GM23338 (cell line): ENCODE data around the gene SLC47A1. TPM values are rescaled to one million over a fixed set of nuclear protein-coding genes. Genes with fewer than 3 reads are reported as not detected.
"Not testable (repeated sequence)": the region's sequence is repeated elsewhere in the genome, so short reads cannot be mapped to it uniquely, and the experiment has no call there.

Source experiments
- ATAC-seq: fragments of 200-7000 bp; cut with Tn5 transposase; 3 replicates; pipeline ENCODE4 v1.9.1; 2020
- DNase-seq: peaks from one replicate; pipeline ENCODE4 v3.0.0-alpha.2; 2015; ENCODE audit warnings: low spot score
- H2AFZ ChIP-seq: fragments of 200-600 bp; sonication (generic); 2 replicates; pipeline ENCODE4 v1.8.0; 2016; ENCODE audit warnings: antibody characterized with exemption, mild to moderate bottlenecking, moderate library complexity
- H3F3A ChIP-seq: fragments of 200-600 bp; sonication (generic); replicated peaks from 2 replicates; pipeline ENCODE4 v1.8.0; 2017; ENCODE audit warnings: antibody characterized with exemption, mixed run types, low read depth
- H3K27ac ChIP-seq: fragments of 200-600 bp; sonication (generic); 2 replicates; pipeline ENCODE4 v1.6.1; 2016; ENCODE audit warnings: low read depth
- H3K27me3 ChIP-seq: fragments of 200-600 bp; sonication (generic); 2 replicates; pipeline ENCODE4 v1.8.0; 2016; ENCODE audit warnings: mild to moderate bottlenecking, mixed run types, moderate library complexity; ENCODE audit not compliant: insufficient read depth
- H3K36me3 ChIP-seq: fragments of 200-600 bp; sonication (generic); 2 replicates; pipeline ENCODE4 v1.8.0; 2016; ENCODE audit warnings: mild to moderate bottlenecking; ENCODE audit not compliant: insufficient read depth
- H3K4me1 ChIP-seq: fragments of 200-600 bp; sonication (generic); 2 replicates; pipeline ENCODE4 v1.8.0; 2016; ENCODE audit warnings: mild to moderate bottlenecking, moderate library complexity; ENCODE audit not compliant: insufficient read depth
- H3K4me2 ChIP-seq: fragments of 200-600 bp; sonication (generic); 2 replicates; pipeline ENCODE4 v1.7.1; 2017; ENCODE audit warnings: mixed run types
- H3K4me3 ChIP-seq: fragments of 200-600 bp; sonication (generic); 2 replicates; pipeline ENCODE4 v1.6.1; 2016; ENCODE audit warnings: mixed run types
- H3K79me2 ChIP-seq: fragments of 200-600 bp; sonication (generic); replicated peaks from 2 replicates; pipeline ENCODE4 v1.8.0; 2017; ENCODE audit warnings: mild to moderate bottlenecking; ENCODE audit not compliant: insufficient read depth
- H3K9me2 ChIP-seq: fragments of 200-600 bp; sonication (generic); 2 replicates; pipeline ENCODE4 v1.8.0; 2017; ENCODE audit not compliant: insufficient read depth
- H4K20me1 ChIP-seq: fragments of 200-600 bp; sonication (generic); replicated peaks from 2 replicates; pipeline ENCODE4 v1.8.0; 2017; ENCODE audit warnings: mild to moderate bottlenecking; ENCODE audit not compliant: insufficient read depth
- H3K27ac Mint-ChIP-seq: 2 replicates; pipeline ENCODE4 v1.8.0; 2020; ENCODE audit warnings: inconsistent platforms, mild to moderate bottlenecking, moderate library complexity, mixed read lengths
- H3K27me3 Mint-ChIP-seq: 3 replicates; pipeline ENCODE4 v1.8.0; 2022; ENCODE audit warnings: low read depth, mild to moderate bottlenecking, moderate library complexity, mixed read lengths, inconsistent platforms; ENCODE audit not compliant: insufficient read depth, poor library complexity
- H3K36me3 Mint-ChIP-seq: 3 replicates; pipeline ENCODE4 v1.8.0; 2021; ENCODE audit warnings: low read depth, mild to moderate bottlenecking, inconsistent platforms, moderate library complexity, mixed read lengths
- H3K4me1 Mint-ChIP-seq: 3 replicates; pipeline ENCODE4 v1.8.0; 2020; ENCODE audit warnings: mild to moderate bottlenecking, inconsistent platforms, mixed read lengths
- H3K4me3 Mint-ChIP-seq: 3 replicates; pipeline ENCODE4 v1.8.0; 2021; ENCODE audit warnings: moderate library complexity, mild to moderate bottlenecking, inconsistent platforms, mixed read lengths
- H3K9me3 Mint-ChIP-seq: 3 replicates; pipeline ENCODE4 v1.8.0; 2020; ENCODE audit warnings: moderate library complexity, mild to moderate bottlenecking, inconsistent platforms, mixed read lengths
- EZH2 ChIP-seq: fragments of 200-600 bp; sonication (generic); IDR thresholded peaks from one replicate; pipeline ENCODE4 v1.8.0; 2017; ENCODE audit warnings: antibody characterized with exemption, mild to moderate bottlenecking, low read depth; ENCODE audit not compliant: unreplicated experiment
- EZH2phosphoT487 ChIP-seq: fragments of 200-600 bp; sonication (generic); IDR thresholded peaks from one replicate; pipeline ENCODE4 v1.8.1; 2018; ENCODE audit warnings: antibody characterized with exemption; ENCODE audit not compliant: unreplicated experiment
- JUNB ChIP-seq: IDR thresholded peaks from one replicate; pipeline ENCODE4 v1.6.1; 2016; ENCODE audit warnings: antibody characterized with exemption; ENCODE audit not compliant: unreplicated experiment
- NANOG ChIP-seq: IDR thresholded peaks from 2 replicates; pipeline ENCODE4 v1.6.1; 2016; ENCODE audit warnings: antibody characterized with exemption, borderline replicate concordance
- POLR2AphosphoS5 ChIP-seq: IDR thresholded peaks from 2 replicates; pipeline ENCODE4 v1.6.1; 2016; ENCODE audit warnings: antibody characterized with exemption, low read depth
- STAT1 ChIP-seq: IDR thresholded peaks from one replicate; pipeline ENCODE4 v1.6.1; 2016; ENCODE audit warnings: antibody characterized with exemption; ENCODE audit not compliant: unreplicated experiment
- ZNF114 ChIP-seq: fragments of 250-450 bp; sonication (Bioruptor Pico); IDR thresholded peaks from 2 replicates; pipeline ENCODE4 v1.5.0; 2020; ENCODE audit warnings: mild to moderate bottlenecking, moderate library complexity
- ZNF462 ChIP-seq: fragments of 250-450 bp; sonication (Bioruptor Pico); IDR thresholded peaks from 2 replicates; pipeline ENCODE4 v1.5.0; 2020; ENCODE audit warnings: mild to moderate bottlenecking, moderate library complexity
- polyA plus RNA-seq: library from polyadenylated mRNA; unstranded; fragments of >200 nt; fragmentation: Nextera tagmentation; extraction: Ambion mirVana; gene quantifications from 2 replicates; pipeline ENCODE4 v1.2.1, GENCODE V29; 2016
- total RNA-seq: library from RNA; depleted of rRNA; stranded (reverse); fragments of >200 nt; shearing (Covaris generic); gene quantifications from 2 replicates; pipeline ENCODE4 v1.2.3, GENCODE V29; 2014
- TF ChIP-seq, protein P1 (sequence below): IDR thresholded peaks from one replicate; pipeline ENCODE4 v1.6.1; 2018; ENCODE audit warnings: antibody characterized with exemption; ENCODE audit not compliant: unreplicated experiment
- TF ChIP-seq, protein P2 (sequence below): IDR thresholded peaks from 2 replicates; pipeline ENCODE4 v1.6.1; 2016; ENCODE audit warnings: antibody characterized with exemption

Gene SLC47A1
- total and polyA plus RNA-seq, 2 experiments from 2014 or later = 0.53 to 1.9 TPM

DNA sequence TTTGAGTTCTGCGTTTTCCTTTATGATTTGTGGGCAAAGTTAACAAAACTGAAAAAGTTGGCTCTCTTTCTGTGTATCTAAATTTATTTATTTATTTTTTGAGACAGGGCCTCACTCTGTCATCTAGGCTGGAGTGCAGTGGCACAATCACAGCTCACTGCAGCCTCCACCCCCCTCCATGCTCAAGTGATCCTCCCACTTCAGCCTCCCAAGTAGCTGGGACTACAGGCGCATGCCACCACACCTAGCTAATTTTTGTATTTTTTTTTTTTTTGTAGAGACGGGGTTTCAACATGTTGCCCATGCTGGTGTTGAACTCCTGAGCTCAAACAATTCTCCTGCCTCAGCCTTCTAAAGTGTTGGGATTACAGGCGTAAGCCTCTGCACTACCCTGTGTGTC lies 6.7 kb upstream of the SLC47A1 start:
- not testable (repeated sequence) for H3K27ac ChIP-seq, H3K4me1 Mint-ChIP-seq, ATAC-seq, H3K27ac Mint-ChIP-seq, H3K4me2 ChIP-seq, H3K36me3 ChIP-seq, H3K9me2 ChIP-seq, H4K20me1 ChIP-seq, H3K36me3 Mint-ChIP-seq, H3K9me3 Mint-ChIP-seq, DNase-seq, H3K27me3 Mint-ChIP-seq, H3K4me1 ChIP-seq, H3K4me3 Mint-ChIP-seq, H2AFZ ChIP-seq, H3K4me3 ChIP-seq, H3K79me2 ChIP-seq, H3F3A ChIP-seq
- H3K27me3 ChIP-seq = peaks cover 12% of the 10 kb centered on the region

- Histone ChIP-seq H3K36me3 (no peaks in the 10 kb centered on the region), H4K20me1 (0 out of 2 replicates have a peak, but pooled peaks cover 4% of the 10 kb centered on the region), H3K79me2 (no peaks in the 10 kb centered on the region), H3K9me2 (no peaks in the 10 kb centered on the region), H3K4me1 (peaks cover 6% of the 10 kb centered on the region; the same call in 1 of the 2 replicates), H3K27me3 (peaks cover 57% of the 10 kb centered on the region), H3K4me2 (no peak overlapping the region), H3K4me3 (no peak overlapping the region), H3K27ac (no peak overlapping the region), H3F3A (0 out of 2 replicates have a peak, but pooled peaks cover 7% of the 10 kb centered on the region), H2AFZ (no peak overlapping the region)
- no peak overlapping the region; the same call in 2 of the 3 replicates for H3K4me3 Mint-ChIP-seq
- no peak overlapping the region for H3K27ac Mint-ChIP-seq
- no peaks in the 10 kb centered on the region for H3K9me3 Mint-ChIP-seq
- peaks cover 14% of the 10 kb centered on the region for H3K4me1 Mint-ChIP-seq
- DNase-seq (no peak), ATAC-seq (no peak)
- no peaks in the 10 kb centered on the region for H3K36me3 Mint-ChIP-seq
- H3K27me3 Mint-ChIP-seq = peaks cover 32% of the 10 kb centered on the region
- TF ChIP-seq POLR2AphosphoS5 = no peak
- TF ChIP-seq EZH2phosphoT487 = no peak
- TF ChIP-seq STAT1 = no peak
- TF ChIP-seq, protein P1, sequence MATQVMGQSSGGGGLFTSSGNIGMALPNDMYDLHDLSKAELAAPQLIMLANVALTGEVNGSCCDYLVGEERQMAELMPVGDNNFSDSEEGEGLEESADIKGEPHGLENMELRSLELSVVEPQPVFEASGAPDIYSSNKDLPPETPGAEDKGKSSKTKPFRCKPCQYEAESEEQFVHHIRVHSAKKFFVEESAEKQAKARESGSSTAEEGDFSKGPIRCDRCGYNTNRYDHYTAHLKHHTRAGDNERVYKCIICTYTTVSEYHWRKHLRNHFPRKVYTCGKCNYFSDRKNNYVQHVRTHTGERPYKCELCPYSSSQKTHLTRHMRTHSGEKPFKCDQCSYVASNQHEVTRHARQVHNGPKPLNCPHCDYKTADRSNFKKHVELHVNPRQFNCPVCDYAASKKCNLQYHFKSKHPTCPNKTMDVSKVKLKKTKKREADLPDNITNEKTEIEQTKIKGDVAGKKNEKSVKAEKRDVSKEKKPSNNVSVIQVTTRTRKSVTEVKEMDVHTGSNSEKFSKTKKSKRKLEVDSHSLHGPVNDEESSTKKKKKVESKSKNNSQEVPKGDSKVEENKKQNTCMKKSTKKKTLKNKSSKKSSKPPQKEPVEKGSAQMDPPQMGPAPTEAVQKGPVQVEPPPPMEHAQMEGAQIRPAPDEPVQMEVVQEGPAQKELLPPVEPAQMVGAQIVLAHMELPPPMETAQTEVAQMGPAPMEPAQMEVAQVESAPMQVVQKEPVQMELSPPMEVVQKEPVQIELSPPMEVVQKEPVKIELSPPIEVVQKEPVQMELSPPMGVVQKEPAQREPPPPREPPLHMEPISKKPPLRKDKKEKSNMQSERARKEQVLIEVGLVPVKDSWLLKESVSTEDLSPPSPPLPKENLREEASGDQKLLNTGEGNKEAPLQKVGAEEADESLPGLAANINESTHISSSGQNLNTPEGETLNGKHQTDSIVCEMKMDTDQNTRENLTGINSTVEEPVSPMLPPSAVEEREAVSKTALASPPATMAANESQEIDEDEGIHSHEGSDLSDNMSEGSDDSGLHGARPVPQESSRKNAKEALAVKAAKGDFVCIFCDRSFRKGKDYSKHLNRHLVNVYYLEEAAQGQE = no peak
- no peak for TF ChIP-seq NANOG
- TF ChIP-seq, protein P2, sequence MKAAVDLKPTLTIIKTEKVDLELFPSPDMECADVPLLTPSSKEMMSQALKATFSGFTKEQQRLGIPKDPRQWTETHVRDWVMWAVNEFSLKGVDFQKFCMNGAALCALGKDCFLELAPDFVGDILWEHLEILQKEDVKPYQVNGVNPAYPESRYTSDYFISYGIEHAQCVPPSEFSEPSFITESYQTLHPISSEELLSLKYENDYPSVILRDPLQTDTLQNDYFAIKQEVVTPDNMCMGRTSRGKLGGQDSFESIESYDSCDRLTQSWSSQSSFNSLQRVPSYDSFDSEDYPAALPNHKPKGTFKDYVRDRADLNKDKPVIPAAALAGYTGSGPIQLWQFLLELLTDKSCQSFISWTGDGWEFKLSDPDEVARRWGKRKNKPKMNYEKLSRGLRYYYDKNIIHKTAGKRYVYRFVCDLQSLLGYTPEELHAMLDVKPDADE = no peak
- TF ChIP-seq ZNF462 (CRISPR knock-in tag) = no peak
- TF ChIP-seq ZNF114 (CRISPR knock-in tag) = no peak
- TF ChIP-seq EZH2 = no peak
- TF ChIP-seq JUNB = no peak
Measured at GRCh38 chr17:19531780-19532501, 1.7 kb upstream of the SLC47A1 start.
